NCI-H2107 treated with DMSO at 0.1 percent for 48 hours (cell line): ENCODE measurements around the gene PPM1L.

Experiments used
- DNase-seq: peaks from one replicate; lab custom pipeline; 2025; ENCODE audit not compliant: unreplicated experiment; lab: John Stamatoyannopoulos, UW

PPM1L gene

GRCh38 chr3:161072751-161073150, 316.7 kb downstream of the PPM1L start:
- no peak for DNase-seq

- DNase-seq: no peak
These were observed 317.1 kb downstream of the PPM1L start for GRCh38 chr3:161073181-161073580.

- no peak for DNase-seq
These were observed 325.6 kb downstream of the PPM1L start for GRCh38 chr3:161081633-161082032.

- DNase-seq: no peak
These were observed 326.0 kb downstream of the PPM1L start for GRCh38 chr3:161082063-161082462.

GRCh38 chr3:161083131-161083530, 327.1 kb downstream of the PPM1L start:
- DNase-seq: no peak

GRCh38 chr3:161084277-161084676, 328.2 kb downstream of the PPM1L start:
- DNase-seq: no peak

GRCh38 chr3:161093895-161094294, 337.9 kb downstream of the PPM1L start:
- DNase-seq: no peak

- peak; percentile 71 for DNase-seq
These were observed 340.8 kb downstream of the PPM1L start for GRCh38 chr3:161096771-161097367.

- DNase-seq: no peak
These were observed 345.0 kb downstream of the PPM1L start for GRCh38 chr3:161100994-161101393.

- DNase-seq: no peak
These were observed 345.6 kb downstream of the PPM1L start for GRCh38 chr3:161101609-161102008.

- DNase-seq: no peak
These were observed 347.9 kb downstream of the PPM1L start for GRCh38 chr3:161103776-161104385.

- peak; percentile 71 for DNase-seq
These were observed 348.8 kb downstream of the PPM1L start, which contains the start of gene B3GALNT1 for GRCh38 chr3:161104561-161105551. Gene B3GALNT1, minus strand, starts transcription at chr3:161105349. Its CDS starts 18,595 bp downstream, at chr3:161086754.

- DNase-seq: no peak
These were observed 351.3 kb downstream of the PPM1L start for GRCh38 chr3:161107311-161107710.

GRCh38 chr3:161108840-161109239, 352.8 kb downstream of the PPM1L start:
- no peak for DNase-seq

GRCh38 chr3:161117646-161118045, 361.6 kb downstream of the PPM1L start:
- no peak for DNase-seq

GRCh38 chr3:161126495-161126894, 370.5 kb downstream of the PPM1L start:
- no peak for DNase-seq
